GM19467 (cell line): ENCODE results near the gene LIPE.

Source experiments
- ATAC-seq: cut with Tn5 transposase; IDR thresholded peaks from one replicate; pipeline ENCODE4 v1.9.1; 2021; ENCODE audit warnings: mild to moderate bottlenecking, moderate library complexity; ENCODE audit not compliant: unreplicated experiment

LIPE gene

GRCh38 chr19:42360787-42361544 lies 66.2 kb downstream of the LIPE start:
- ATAC-seq = no peak

GRCh38 chr19:42357290-42357689 lies 69.9 kb downstream of the LIPE start:
- ATAC-seq = no peak

- ATAC-seq = no peak
Measured at GRCh38 chr19:42356686-42357085, 70.5 kb downstream of the LIPE start.

- no peak for ATAC-seq
Measured at GRCh38 chr19:42355896-42356295, 71.3 kb downstream of the LIPE start.

GRCh38 chr19:42353341-42354015 lies 73.7 kb downstream of the LIPE start:
- ATAC-seq = no peak

GRCh38 chr19:42352301-42353259 lies 74.6 kb downstream of the LIPE start:
- no peak for ATAC-seq
